OCI-LY3 (cell line): Measurements from ENCODE around the gene PHACTR3.

Experiments
- CTCF ChIP-seq: fragments of 200-600, 300-600 bp; sonication (generic); IDR thresholded peaks from 2 replicates; pipeline ENCODE4 v1.5.1; 2014; ENCODE audit warnings: antibody characterized with exemption, low read length, low read depth
- EZH2phosphoT487 ChIP-seq: fragments of 200-600 bp; shearing (Covaris generic); IDR thresholded peaks from 2 replicates; pipeline ENCODE4 v1.6.1; 2018; ENCODE audit warnings: antibody characterized with exemption, mixed run types, low read depth

GRCh38 chr20:59640267-59640666 is 35.9 kb downstream of the PHACTR3 start:
- TF ChIP-seq CTCF (no peak), EZH2phosphoT487 (no peak)
